HG03025 (cell line): ENCODE measurements around the gene ODF4.
A peak's percentile ranks its signal among the peaks of the same experiment; 100 is the strongest.
"Not testable (repeated sequence)": the region's sequence is repeated elsewhere in the genome, so short reads cannot be mapped to it uniquely, and the experiment has no call there.

Experiments
- ATAC-seq: cut with Tn5 transposase; IDR thresholded peaks from one replicate; pipeline ENCODE4 v1.9.1; 2021; ENCODE audit warnings: mild to moderate bottlenecking, moderate library complexity; ENCODE audit not compliant: unreplicated experiment, low FRiP score

The ODF4 gene

DNA sequence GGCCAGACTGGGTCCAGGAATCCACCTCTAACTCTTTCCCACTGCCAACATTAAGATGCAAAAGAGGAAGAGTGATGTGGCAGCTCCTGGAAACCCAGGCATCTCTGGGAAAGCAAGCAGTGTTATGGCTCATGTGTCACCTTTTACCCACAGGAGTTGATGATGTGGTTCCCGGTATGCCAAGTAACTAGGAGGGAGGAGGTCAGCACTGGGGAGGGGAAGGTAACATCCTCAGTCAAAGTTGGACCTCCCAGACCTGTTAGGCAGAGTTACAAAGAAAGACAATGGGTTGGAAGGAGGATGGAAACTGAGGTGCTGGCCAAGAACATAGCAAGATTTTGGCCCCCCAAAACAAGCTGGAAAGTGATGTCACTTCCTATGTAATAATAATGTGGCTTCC lies 25.5 kb downstream of the ODF4 start:
- ATAC-seq: no peak

DNA sequence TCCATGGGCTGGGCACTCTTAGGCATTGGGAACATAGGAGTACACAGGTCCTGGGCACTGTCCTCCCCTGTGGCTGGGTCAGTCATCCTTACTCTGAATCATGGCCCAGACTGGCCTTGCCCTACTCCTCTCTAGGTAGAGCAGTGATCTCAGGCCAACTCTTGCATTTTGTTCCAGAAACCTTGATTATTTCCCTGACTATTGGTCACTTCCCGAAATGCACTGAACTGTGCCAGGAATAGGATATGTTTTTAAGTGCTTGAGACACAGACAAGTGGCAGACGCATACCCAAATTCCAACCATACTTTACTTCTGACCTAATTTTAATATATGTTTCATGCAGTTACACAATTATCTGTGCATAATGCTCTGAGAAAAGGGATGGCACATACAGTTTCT lies 26.6 kb downstream of the ODF4 start:
- no peak for ATAC-seq

DNA sequence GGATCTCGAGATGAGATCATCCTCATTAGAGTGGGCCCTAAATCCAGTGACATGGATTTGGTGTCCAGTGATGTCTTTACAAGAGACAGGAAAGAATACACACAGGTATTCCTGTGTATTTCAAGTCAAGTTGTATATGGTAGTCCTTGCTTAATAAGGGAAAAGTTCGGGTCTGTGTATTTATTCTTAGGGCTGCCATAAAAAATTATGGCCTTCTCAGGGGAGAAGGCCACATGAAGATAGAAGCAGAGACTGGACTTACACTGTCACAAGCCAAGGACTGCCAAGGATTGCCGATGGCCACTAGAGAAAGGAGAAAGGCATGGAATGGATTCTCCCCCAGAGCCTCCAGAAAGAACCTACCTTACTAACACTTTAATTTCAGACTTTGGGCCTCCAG lies 28.6 kb downstream of the ODF4 start:
- no peak for ATAC-seq

DNA sequence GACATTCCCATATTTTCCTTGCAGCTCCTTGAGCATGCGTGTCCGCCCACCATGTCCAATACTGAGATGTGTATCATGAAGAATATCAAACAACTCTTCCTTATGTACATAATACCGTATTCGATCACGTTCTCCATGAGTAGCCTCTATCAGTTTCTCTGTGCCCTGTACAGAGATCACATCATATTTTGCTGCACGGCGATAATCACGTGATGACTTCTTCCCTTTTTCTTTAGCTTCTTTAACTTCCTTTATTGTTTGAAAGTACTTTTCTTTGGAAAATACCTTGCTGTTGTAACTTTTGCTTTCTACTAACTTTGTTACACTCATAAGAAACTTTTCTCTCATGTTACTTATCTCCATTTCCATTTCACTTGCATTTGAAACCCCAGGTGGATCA lies 30.3 kb downstream of the ODF4 start:
- no peak for ATAC-seq

DNA sequence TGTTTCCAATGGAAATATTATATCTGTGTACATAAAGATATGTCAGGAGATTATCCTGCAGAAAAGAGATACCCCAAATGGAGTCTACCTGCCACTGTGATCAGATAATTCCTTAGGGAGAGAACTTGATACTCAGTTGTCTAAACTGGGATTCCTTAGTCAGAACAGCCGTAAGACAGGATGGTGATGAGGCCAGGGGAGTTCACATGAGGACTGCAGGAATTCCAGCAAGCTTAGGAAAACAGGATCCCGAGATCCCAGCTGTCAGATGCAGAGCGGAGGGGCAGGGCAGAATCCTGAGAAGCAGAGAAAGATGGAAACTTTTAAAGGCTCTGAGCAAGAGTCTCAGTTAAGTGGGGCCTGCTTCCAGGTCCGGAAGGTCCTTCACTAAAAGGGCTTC lies 32.1 kb downstream of the ODF4 start:
- no peak for ATAC-seq

GRCh38 chr17:8372422-8372821 lies 32.8 kb downstream of the ODF4 start:
- no peak for ATAC-seq

DNA sequence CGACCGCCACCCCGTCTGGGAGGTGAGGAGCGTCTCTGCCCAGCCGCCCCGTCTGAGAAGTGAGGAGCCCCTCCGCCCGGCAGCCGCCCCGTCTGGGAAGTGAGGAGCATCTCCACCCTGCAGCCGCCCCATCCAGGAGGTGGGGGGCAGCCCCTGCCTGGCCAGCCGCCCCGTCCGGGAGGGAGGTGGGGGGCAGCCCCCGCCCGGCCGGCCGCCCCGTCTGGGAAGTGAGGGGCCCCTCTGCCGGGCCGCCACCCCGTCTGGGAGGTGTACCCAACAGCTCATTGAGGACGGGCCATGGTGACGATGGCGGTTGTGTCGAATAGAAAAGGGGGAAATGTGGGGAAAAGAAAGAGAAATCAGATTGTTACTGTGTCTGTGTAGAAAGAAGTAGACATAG lies 34.2 kb downstream of the ODF4 start:
- ATAC-seq: not testable (repeated sequence)

DNA sequence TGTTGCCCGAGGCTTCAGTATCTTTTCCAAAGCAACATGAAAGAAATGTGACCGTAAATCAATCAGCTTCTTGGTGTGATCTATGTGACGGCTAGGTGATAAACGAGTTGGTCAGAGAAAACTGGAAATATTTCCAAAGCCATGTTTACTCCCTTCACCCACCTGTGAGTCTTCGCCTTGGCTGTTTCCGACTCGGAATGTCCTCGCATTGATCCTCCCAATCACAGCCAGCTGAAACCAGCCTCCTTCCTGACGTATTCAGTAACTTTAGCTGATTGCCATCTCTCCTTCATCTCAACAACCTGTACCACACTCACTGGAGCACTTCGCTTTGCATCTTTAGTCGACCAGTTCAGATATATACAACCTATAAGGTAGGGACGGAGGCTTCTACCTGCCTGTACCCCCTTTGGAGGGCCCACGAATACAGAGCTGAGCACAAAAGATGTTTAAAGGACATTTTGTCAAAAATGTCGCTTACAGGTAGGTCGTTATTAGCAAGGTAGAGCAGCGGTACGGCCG lies 36.2 kb downstream of the ODF4 start:
- no peak for ATAC-seq

GRCh38 chr17:8376271-8377067 lies 36.8 kb downstream of the ODF4 start, which contains the start of gene KRABD2:
Gene KRABD2, minus strand, starts transcription at chr17:8376704.
- peak; percentile 85 for ATAC-seq

- no peak for ATAC-seq
Observed at GRCh38 chr17:8377422-8377821, 37.8 kb downstream of the ODF4 start.

DNA sequence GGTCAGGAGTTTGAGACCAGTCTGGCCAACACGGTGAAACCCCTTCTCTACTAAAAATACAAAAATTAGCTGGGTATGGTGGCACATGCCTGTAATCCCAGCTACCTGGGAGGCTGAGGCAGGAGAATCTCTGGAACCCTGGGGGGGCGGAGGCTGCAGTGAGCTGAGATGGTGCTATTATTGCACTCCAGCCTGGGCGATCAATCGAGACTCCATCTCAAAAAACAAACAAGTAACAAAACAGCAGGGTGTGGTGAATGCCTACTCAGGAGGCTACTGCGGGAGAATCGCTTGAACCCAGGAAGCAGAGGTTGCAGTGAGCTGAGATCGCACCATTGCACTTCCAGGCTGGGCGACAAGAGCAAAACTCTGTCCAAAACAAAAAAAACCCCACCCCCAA lies 38.5 kb downstream of the ODF4 start:
- not testable (repeated sequence) for ATAC-seq

DNA sequence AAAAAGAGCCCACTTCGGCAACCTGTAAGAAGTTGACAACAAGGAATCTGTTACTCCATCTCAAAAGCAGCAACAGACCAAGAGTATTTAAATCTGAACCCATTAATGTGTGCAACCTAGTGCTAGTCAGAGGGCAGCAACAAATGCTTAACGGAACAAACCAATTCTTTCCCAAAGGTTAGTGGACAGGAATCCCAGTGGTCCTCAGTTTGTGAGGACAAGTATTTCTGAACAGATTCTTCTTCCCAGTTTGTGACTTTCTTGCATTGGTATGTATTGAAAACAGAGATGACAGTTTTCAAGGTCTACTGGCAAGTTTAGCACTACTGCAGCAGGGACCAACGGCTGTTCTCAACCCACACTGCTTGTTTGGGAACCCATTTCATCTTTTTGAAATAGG lies 40.4 kb downstream of the ODF4 start:
- ATAC-seq: no peak

- ATAC-seq: no peak
Observed at GRCh38 chr17:8382052-8382879, 42.6 kb downstream of the ODF4 start.

DNA sequence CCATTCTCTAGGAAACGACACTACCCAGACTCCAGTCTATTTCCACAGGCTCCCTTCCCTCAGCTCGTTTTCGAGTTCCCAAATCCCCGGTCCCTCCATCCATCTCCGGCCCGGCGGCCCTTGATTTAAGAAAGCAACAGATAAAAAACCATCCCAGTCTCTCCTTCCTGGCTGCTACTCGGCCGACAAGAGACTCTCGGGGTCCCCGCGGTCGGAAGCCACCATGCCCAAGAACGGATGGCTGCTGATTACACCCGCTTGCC lies 43.2 kb downstream of the ODF4 start:
- ATAC-seq: no peak

DNA sequence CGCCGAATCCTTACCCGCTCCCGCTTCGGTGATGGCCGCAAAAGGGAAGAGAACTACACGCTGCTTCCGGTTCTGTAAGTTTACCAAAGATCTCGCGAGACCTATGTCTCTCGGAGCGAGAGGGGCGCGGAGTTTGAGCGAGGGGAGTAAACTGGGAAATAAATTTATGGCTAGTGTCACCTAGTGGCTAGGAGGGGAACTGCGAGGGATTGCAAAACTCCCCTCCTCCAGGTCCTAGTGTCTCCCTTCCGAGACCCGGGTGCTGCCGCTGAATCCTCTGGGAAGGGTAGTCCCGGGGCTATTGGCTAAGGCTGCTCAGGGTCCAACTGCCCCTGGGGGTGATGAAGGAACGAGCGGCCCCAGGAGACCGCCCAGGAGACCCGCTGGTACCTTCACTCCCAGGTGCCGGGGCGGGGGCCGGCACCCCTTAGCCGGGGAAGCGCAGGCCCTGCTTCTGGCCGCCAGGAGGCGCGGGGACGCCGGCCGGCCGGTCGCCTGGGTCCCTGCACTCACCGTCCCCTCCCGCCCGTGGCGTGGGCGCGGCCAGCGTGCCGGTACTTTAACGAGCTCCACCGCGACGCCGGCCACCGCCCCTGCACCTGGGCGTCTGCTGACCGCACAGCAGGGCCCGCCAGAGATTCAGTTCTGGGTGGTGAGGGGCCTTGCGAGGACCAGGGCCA lies 43.6 kb downstream of the ODF4 start, which contains the start of gene RPL26:
Gene RPL26 (minus strand): TSS at position 51 of the 680 bp plus-strand sequence. CDS start 883 bp downstream, outside the sequence.
- ATAC-seq: peak; percentile 82

GRCh38 chr17:8384801-8385378 lies 45.2 kb downstream of the ODF4 start:
- no peak for ATAC-seq

DNA sequence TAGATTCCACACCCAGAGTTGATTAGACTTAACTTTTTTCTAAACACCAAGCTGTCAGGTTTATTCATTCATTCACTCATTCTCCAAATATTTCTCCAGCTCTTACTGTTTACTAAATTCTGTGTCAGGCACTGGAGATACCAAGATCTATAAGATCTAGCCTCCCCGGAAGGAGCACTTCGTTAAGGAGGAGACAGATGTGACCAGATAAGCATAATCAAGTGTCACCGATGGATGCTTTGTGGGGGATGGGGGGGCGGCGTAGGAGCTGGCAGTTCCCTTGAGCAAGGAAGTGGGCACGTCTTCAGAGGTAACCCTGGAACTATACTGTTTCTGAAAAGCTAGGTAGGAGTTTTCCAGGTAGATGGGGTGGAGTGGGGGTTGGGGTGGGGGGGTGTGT lies 47.2 kb downstream of the ODF4 start:
- no peak for ATAC-seq

DNA sequence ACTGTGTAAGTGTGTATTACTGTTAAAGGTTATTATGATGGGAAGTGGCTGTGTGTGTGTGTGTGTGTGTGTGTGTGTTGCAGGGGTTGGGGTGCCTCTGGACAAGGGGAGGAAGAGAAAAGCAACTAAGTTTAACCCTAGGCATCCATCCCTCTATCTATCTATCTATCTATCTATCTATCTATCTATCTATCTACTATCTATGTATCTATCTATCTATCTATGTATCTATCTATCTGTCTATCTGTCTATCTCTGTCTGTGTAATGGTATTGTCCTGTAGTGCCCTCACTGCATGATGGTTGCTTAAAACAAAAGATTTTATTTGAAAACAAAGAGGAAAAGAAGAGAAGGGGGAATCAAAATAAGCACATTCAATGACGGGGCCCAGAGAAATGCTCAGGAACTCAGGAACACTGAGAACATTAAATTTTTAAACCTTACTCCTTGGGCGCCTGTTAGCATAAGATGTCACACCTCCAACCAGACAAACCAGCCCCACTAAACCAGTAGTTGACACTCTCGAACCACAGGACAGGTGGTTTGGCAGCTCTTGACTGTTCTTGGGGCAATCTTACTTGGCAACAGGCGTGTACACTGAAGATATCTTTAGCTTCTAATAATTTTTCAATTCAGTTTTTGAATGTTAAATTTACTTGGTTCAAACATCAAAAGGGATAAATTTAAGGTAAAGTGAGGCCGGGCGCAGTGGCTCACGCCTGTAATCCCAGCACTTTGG lies 48.4 kb downstream of the ODF4 start:
- ATAC-seq: no peak

GRCh38 chr17:8391711-8392110 lies 52.1 kb downstream of the ODF4 start:
- no peak for ATAC-seq

DNA sequence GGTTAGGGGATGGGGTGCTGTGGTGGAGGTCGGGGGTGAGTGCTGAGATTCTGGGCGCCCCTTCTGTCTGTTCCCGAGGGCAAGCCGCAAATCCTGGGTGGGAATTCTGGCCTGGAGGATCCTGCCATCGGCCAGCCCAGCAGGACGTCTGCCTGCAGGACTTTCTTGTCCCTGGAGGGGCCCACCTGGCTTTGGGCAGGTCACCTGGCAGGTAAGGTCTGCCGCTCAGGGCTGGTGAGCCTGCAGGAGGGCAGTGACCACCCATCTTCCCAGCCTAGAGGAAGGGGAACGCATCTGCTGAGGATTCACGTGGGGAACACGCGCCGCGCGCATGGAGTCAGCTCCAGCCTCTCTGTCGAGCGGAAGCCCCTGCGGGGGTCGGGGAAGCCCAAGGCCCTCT lies 52.6 kb downstream of the ODF4 start:
- ATAC-seq: no peak
